ENCODE results near the gene COBL.

COBL gene

DNA sequence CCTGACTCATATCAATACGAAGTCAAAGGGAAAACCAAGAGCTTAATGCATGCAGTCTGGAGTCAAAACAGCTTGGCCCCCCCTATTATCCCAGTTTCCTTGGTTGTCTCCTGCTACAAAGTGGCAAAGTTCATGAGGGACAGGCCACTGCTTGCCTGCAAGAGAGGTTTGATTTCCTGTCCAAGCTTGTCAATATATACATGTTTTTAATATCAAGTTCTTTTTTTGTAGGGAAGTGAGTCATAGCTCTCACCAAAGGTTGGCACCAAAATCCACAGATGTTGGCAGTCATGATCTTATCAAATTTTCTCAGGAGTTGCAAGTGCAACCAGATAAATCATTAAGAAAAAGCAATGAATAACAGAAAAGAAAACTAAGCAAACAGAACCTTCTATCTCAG, 176.8 kb downstream of the COBL start:
- TF ChIP-seq, protein P1, sequence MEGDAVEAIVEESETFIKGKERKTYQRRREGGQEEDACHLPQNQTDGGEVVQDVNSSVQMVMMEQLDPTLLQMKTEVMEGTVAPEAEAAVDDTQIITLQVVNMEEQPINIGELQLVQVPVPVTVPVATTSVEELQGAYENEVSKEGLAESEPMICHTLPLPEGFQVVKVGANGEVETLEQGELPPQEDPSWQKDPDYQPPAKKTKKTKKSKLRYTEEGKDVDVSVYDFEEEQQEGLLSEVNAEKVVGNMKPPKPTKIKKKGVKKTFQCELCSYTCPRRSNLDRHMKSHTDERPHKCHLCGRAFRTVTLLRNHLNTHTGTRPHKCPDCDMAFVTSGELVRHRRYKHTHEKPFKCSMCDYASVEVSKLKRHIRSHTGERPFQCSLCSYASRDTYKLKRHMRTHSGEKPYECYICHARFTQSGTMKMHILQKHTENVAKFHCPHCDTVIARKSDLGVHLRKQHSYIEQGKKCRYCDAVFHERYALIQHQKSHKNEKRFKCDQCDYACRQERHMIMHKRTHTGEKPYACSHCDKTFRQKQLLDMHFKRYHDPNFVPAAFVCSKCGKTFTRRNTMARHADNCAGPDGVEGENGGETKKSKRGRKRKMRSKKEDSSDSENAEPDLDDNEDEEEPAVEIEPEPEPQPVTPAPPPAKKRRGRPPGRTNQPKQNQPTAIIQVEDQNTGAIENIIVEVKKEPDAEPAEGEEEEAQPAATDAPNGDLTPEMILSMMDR (IDR thresholded peaks at IDR 0.05; ENCODE audit: low read depth, low read length, missing control alignments): no peak
- in situ Hi-C loops (cut with HindIII; ENCODE audit: low sequenced_read_pairs): loop anchor here (25.0 kb wide), 2 partner anchors 552 to 652 kb away; no protein-coding TSS in a partner anchor
- no peak overlapping the region for H3K4me3 ChIP-seq (ENCODE audit: low read depth, low read length)
- no peak for DNase-seq (ENCODE audit: low read depth)

DNA sequence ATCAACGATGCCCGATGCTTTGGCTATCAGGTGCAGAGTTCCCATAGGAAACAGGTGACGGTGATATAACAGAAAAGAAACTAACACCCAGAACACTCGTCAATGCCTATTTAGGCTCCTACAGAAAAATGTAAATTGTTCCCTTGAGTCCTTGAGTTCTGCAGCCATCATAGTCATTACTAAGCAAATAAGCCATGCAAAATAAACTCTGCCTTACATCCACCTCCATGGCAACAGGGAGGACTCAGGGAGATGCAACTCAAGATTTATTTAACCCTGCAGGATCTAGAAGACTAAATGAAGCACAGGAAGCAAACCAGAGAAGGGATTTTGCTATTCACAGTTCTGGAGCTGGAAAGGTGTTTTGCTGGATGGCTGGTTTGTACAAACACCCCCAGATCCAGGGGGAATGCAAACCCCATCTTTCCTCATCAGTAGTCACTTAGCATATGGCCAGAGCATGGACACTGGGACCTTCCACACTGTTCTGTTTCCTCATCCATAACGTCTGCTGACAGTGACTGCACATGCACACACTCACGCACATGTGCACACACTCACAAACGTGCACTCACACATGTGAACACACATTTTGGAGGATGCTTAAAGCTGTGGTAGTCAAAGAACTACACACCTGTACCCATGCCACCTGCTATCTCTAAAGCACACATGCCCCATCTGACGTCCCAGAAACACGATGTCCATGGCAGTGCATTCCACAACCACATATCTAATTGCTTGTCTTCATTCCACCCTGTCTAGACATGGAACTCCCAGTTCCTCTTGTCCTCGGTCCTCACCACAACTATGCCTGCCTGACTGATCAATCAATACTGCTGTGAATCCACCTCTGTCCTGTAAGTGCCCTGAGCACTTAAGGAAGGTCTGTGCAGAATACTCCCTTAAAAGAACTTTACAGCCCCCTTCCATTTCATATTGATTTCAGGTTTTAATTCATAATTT, 178.2 kb downstream of the COBL start:
- DNase-seq (ENCODE audit: low read depth): no peak
- H3K4me3 ChIP-seq (ENCODE audit: low read depth, low read length): no peak overlapping the region
- in situ Hi-C loops (cut with HindIII; ENCODE audit: low sequenced_read_pairs): loop anchor here (25.0 kb wide), 2 partner anchors 551 to 651 kb away; no protein-coding TSS in a partner anchor

GRCh38 chr7:51135576-51135975, 181.0 kb downstream of the COBL start:
- H3K4me3 ChIP-seq (ENCODE audit: low read depth, low read length): no peak overlapping the region
- in situ Hi-C loops (cut with HindIII; ENCODE audit: low sequenced_read_pairs): loop anchor here (25.0 kb wide), 2 partner anchors 548 to 648 kb away; no protein-coding TSS in a partner anchor
- TF ChIP-seq, protein P1 (IDR thresholded peaks at IDR 0.05; ENCODE audit: low read depth, low read length, missing control alignments): no peak
- no peak for DNase-seq (ENCODE audit: low read depth)

More for the DNA sequence above, 178.2 kb downstream of the COBL start:
- TF ChIP-seq, protein P1 (IDR thresholded peaks at IDR 0.05; ENCODE audit: low read depth, low read length, missing control alignments): no peak

DNA sequence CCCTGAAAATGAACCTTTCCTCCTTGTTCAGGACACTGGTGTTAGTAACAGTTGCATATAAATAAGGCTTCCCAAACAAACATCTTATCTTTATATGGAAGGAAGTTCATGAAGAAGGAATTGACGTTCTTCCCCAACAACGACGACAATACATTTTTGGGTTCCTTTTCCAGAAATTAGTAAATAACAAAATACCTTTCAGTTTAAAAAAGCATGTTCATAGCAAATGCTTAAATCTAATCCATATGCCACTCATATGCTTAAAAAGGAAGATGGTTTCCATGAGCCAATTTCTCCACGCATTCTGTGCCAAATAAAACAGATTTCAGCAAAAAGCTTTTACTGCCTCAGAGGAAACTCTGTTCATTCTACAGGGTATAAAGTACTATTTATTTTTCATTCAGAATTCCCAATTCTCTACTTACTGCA, 182.6 kb downstream of the COBL start:
- peak; percentile 22 for DNase-seq (ENCODE audit: low read depth)
- no peak overlapping the region for H3K4me3 ChIP-seq (ENCODE audit: low read depth, low read length)
- TF ChIP-seq, protein P1 (IDR thresholded peaks at IDR 0.05; ENCODE audit: low read depth, low read length, missing control alignments): no peak
- in situ Hi-C loops (cut with HindIII; ENCODE audit: low sequenced_read_pairs): loop anchor here (25.0 kb wide), 2 partner anchors 547 to 647 kb away; no protein-coding TSS in a partner anchor

DNA sequence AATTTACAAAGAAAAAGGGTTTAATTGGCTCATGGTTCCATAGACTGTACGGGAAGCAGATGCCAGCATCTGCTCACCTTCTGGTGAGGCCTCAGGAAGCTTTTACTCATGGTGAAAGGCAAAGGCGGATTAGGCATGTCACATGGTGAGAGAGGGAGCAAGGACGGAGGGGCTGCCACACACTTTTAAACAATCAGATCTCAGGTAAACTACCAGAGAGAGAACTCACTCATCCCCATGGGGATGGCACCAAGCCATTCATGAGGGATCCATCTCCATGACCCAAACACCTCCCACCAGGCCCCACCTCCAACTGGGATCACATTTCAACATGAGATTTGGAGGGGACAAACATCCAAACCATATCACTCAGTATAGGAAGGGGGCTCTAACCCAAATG, 183.9 kb downstream of the COBL start:
- in situ Hi-C loops (cut with HindIII; ENCODE audit: low sequenced_read_pairs): loop anchor here (25.0 kb wide), 2 partner anchors 545 to 645 kb away; no protein-coding TSS in a partner anchor
- no peak for DNase-seq (ENCODE audit: low read depth)
- H3K4me3 ChIP-seq (ENCODE audit: low read depth, low read length): no peak overlapping the region
- TF ChIP-seq, protein P1 (IDR thresholded peaks at IDR 0.05; ENCODE audit: low read depth, low read length, missing control alignments): no peak

GRCh38 chr7:51129527-51130472, 186.8 kb downstream of the COBL start:
- in situ Hi-C loops (cut with HindIII; ENCODE audit: low sequenced_read_pairs): loop anchor here (25.0 kb wide), 2 partner anchors 542 to 642 kb away; no protein-coding TSS in a partner anchor
- no peak overlapping the region for H3K4me3 ChIP-seq (ENCODE audit: low read depth, low read length)
- TF ChIP-seq, protein P1 (IDR thresholded peaks at IDR 0.05; ENCODE audit: low read depth, low read length, missing control alignments): no peak
- no peak for DNase-seq (ENCODE audit: low read depth)
